ENCODE data around the gene PDIA3. TPM values are rescaled to one million over a fixed set of nuclear protein-coding genes. Genes with fewer than 3 reads are reported as not detected.

PDIA3 gene
- polyA plus RNA-seq, 3 donors = 101 to 305 (median 195) TPM

DNA sequence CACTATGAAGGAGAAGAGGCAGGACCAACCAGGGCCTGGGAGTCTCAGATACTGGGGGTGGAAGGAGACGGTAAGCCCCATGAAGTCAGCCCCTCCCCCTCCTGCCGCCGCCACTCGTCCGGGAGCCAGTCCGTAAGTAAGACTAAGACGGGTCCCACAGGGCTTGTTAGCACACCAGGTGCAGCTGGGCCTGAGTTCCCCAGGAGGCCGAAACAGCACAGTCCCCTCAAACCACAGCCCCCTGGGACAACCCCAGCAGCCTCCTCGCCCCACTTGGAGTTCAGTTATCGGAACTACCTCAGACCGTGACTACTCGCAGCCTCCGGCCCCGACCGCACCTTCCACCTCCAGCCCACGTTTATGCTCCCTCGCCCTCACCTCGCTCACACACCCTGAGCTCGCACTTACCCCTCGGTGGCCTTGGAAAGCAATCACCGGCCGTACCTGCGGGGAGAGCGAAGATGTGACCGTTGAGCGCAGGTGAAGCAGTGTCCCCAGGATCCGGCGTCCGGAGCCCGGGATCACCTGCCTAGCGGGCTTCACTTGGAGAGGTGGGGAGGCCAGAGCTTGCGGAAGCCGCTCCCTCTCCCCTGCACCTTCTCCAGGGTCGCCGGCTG is 30.0 kb downstream of the PDIA3 start:
- H3K9me3 ChIP-seq (replicated peaks in 1 of 2; ENCODE audit: control insufficient read depth in 1 of 2, insufficient read depth in 1 of 2, low read length in 2 of 2) = no peaks in the 10 kb centered on the region
- DNase-seq = peak in 1 of 3 donors; percentile 19
- H3K27ac ChIP-seq (ENCODE audit: low read depth in 1 of 2, low read length in 2 of 2) = peak overlapping the region in 1 of 2 donors; percentile 75
- no peaks in the 10 kb centered on the region for H3K27me3 ChIP-seq (ENCODE audit: control insufficient read depth in 2 of 2, insufficient read depth in 2 of 2, low read length in 2 of 2)
- no peaks in the 10 kb centered on the region for H3K9me3 Mint-ChIP-seq
- intact Hi-C loops (cut with micrococcal nuclease) = no loop called here
- H3K4me3 Mint-ChIP-seq = peak overlapping the region; percentile 93 to 94
- peak overlapping the region in 2 of 7 donors; percentile 20 to 94 for H3K27ac Mint-ChIP-seq
- peaks cover 5% of the 10 kb centered on the region for H4K20me1 ChIP-seq (ENCODE audit: insufficient read depth, low read length)
- TF ChIP-seq, protein P1, sequence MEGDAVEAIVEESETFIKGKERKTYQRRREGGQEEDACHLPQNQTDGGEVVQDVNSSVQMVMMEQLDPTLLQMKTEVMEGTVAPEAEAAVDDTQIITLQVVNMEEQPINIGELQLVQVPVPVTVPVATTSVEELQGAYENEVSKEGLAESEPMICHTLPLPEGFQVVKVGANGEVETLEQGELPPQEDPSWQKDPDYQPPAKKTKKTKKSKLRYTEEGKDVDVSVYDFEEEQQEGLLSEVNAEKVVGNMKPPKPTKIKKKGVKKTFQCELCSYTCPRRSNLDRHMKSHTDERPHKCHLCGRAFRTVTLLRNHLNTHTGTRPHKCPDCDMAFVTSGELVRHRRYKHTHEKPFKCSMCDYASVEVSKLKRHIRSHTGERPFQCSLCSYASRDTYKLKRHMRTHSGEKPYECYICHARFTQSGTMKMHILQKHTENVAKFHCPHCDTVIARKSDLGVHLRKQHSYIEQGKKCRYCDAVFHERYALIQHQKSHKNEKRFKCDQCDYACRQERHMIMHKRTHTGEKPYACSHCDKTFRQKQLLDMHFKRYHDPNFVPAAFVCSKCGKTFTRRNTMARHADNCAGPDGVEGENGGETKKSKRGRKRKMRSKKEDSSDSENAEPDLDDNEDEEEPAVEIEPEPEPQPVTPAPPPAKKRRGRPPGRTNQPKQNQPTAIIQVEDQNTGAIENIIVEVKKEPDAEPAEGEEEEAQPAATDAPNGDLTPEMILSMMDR (IDR thresholded peaks at IDR 0.05) = no peak
- peaks cover 0 to 3% (median 2%) of the 10 kb centered on the region in 3 donors for H3K27me3 Mint-ChIP-seq (ENCODE audit: low read depth in 3 of 3)
- H3K36me3 ChIP-seq (replicated peaks in 1 of 2; ENCODE audit: control insufficient read depth in 1 of 2, insufficient read depth in 2 of 2, low read length in 2 of 2) = peaks cover 11 to 29% of the 10 kb centered on the region in 2 donors
- H3K9ac ChIP-seq (ENCODE audit: insufficient read depth, low read length, poor library complexity, severe bottlenecking) = peak overlapping the region; percentile 70
- 69% methylated on average over 24 of the region's 35 CpGs for WGBS (ENCODE audit: insufficient coverage)
- peak overlapping the region; percentile 56 to 97 (median 94) for H3K4me3 ChIP-seq (replicated peaks in 1 of 3; ENCODE audit: low read depth in 2 of 3, low read length in 3 of 3)
- H3K4me2 ChIP-seq (replicated peaks; ENCODE audit: extremely low read depth, low read length, poor library complexity, severe bottlenecking) = peak overlapping the region; percentile 77
- H2AFZ ChIP-seq (ENCODE audit: insufficient read depth, low read depth, low read length, poor library complexity, severe bottlenecking) = peak overlapping the region; percentile 89
- no peaks in the 10 kb centered on the region for H3K79me2 ChIP-seq (ENCODE audit: insufficient read depth, low read length)
- peaks cover 14 to 23% of the 10 kb centered on the region in 2 donors for H3K36me3 Mint-ChIP-seq
- peaks cover 26% of the 10 kb centered on the region for H3K4me1 Mint-ChIP-seq
- H3K4me1 ChIP-seq (ENCODE audit: control insufficient read depth in 1 of 2, insufficient read depth in 2 of 2, low read length in 2 of 2) = peaks cover 19 to 28% of the 10 kb centered on the region in 2 donors

DNA sequence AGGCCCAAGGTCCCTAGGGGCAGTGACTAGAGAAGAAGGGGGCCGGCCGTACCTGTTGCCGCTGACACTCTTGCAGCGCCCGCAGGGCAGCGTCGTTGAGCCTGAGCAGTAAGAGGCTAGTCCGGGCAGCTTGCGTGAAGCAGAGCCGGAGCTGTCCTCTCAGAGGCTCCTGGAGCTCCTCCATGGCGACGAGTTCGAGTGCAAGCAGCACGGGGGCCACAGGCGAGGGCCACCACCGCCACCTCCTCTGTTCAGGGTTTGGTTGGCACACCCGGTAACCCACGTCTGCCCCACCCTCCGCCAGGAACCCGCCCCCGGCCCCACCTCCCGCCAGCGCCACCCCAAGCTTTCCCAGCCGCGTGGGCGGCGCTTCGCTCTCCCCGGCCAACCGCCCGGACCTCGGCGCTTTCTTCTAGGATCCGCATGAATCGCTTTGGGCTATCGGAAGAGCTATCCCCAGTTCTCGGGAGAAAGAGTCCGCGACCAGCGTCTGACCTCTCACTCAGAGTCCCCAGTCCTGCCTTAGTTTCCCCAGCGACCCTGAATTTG is 30.6 kb downstream of the PDIA3 start, which contains the start of gene ELL3:
Gene ELL3, minus strand, starts transcription at position 249 of the 549 bp plus-strand sequence. Its CDS starts 65 bp downstream, at position 184.
- TF ChIP-seq, protein P1 (IDR thresholded peaks at IDR 0.05) = no peak
- WGBS (ENCODE audit: insufficient coverage) = 3% methylated on average over 33 of the region's 41 CpGs
- Histone ChIP-seq H3K27me3 (ENCODE audit: control insufficient read depth in 2 of 2, insufficient read depth in 2 of 2, low read length in 2 of 2) (no peaks in the 10 kb centered on the region), H4K20me1 (ENCODE audit: insufficient read depth, low read length) (peaks cover 3% of the 10 kb centered on the region), H3K9me3 (replicated peaks in 1 of 2; ENCODE audit: control insufficient read depth in 1 of 2, insufficient read depth in 1 of 2, low read length in 2 of 2) (no peaks in the 10 kb centered on the region), H3K36me3 (replicated peaks in 1 of 2; ENCODE audit: control insufficient read depth in 1 of 2, insufficient read depth in 2 of 2, low read length in 2 of 2) (peaks cover 6 to 23% of the 10 kb centered on the region in 2 donors), H3K9ac (ENCODE audit: insufficient read depth, low read length, poor library complexity, severe bottlenecking) (peak within 1 kb of the TSS; percentile 70), H3K27ac (ENCODE audit: low read depth in 1 of 2, low read length in 2 of 2) (peak within 1 kb of the TSS; percentile 75 to 85), H2AFZ (ENCODE audit: insufficient read depth, low read depth, low read length, poor library complexity, severe bottlenecking) (peak within 1 kb of the TSS; percentile 89), H3K79me2 (ENCODE audit: insufficient read depth, low read length) (no peaks in the 10 kb centered on the region), H3K4me1 (ENCODE audit: control insufficient read depth in 1 of 2, insufficient read depth in 2 of 2, low read length in 2 of 2) (peaks cover 15 to 22% of the 10 kb centered on the region in 2 donors), H3K4me3 (replicated peaks in 1 of 3; ENCODE audit: low read depth in 2 of 3, low read length in 3 of 3) (peak within 1 kb of the TSS; percentile 56 to 97 (median 94)), H3K4me2 (replicated peaks; ENCODE audit: extremely low read depth, low read length, poor library complexity, severe bottlenecking) (peak within 1 kb of the TSS; percentile 77)
- Mint-ChIP-seq H3K9me3 (no peaks in the 10 kb centered on the region), H3K27me3 (ENCODE audit: low read depth in 3 of 3) (peaks cover 0 to 3% (median 2%) of the 10 kb centered on the region in 3 donors), H3K27ac (peak within 1 kb of the TSS; percentile 84 to 95 (median 92)), H3K36me3 (peaks cover 10 to 18% of the 10 kb centered on the region in 2 donors), H3K4me1 (peaks cover 23% of the 10 kb centered on the region), H3K4me3 (peak within 1 kb of the TSS; percentile 93 to 94)
- intact Hi-C loops (cut with micrococcal nuclease) = no loop called here
- DNase-seq = peak; percentile 52 to 67 (median 59)
